Measurements from ENCODE around the gene IFT27.

Gene IFT27

GRCh38 chr22:36767035-36767775 is 8.7 kb downstream of the IFT27 start:
- Histone ChIP-seq H3K4me3 (ENCODE audit: low read length in 2 of 2) (no peak overlapping the region), H2BK5ac (ENCODE audit: low read length) (no peak overlapping the region), H3K79me1 (ENCODE audit: low read depth, low read length) (no peaks in the 10 kb centered on the region), H3K14ac (ENCODE audit: low read length) (no peak overlapping the region), H2AFZ (ENCODE audit: low read length) (no peak overlapping the region), H2BK12ac (ENCODE audit: low read length) (no peak overlapping the region), H3K23ac (ENCODE audit: low read depth, low read length, poor library complexity) (no peak overlapping the region), H3K4me2 (ENCODE audit: insufficient read depth, low read length, poor library complexity, severe bottlenecking) (no peak overlapping the region), H3K27ac (replicated peaks; ENCODE audit: low read length) (no peak overlapping the region), H2AK5ac (ENCODE audit: low read depth, low read length) (no peak overlapping the region), H3K27me3 (ENCODE audit: control insufficient read depth in 3 of 3, insufficient read depth in 3 of 3, low read depth in 1 of 3, low read length in 3 of 3) (no peaks in the 10 kb centered on the region), H3K18ac (ENCODE audit: low read length) (no peak overlapping the region), H3K9me3 (replicated peaks in 1 of 2; ENCODE audit: control insufficient read depth in 2 of 2, insufficient read depth in 1 of 2, low read depth in 1 of 2, low read length in 2 of 2) (no peaks in the 10 kb centered on the region), H3K4me1 (ENCODE audit: control insufficient read depth in 2 of 2, insufficient read depth in 1 of 2, low read depth in 1 of 2, low read length in 2 of 2) (peaks cover 4 to 10% of the 10 kb centered on the region in 2 donors), H4K91ac (ENCODE audit: low read depth, low read length, poor library complexity) (no peak overlapping the region), H3K4ac (ENCODE audit: low read length) (no peak overlapping the region), H3K36me3 (replicated peaks in 1 of 2; ENCODE audit: control insufficient read depth in 2 of 2, insufficient read depth in 2 of 2, low read length in 2 of 2) (peaks cover 27 to 70% of the 10 kb centered on the region in 2 donors), H2BK15ac (ENCODE audit: low read length) (no peak overlapping the region), H3K9ac (ENCODE audit: low read depth, low read length, poor library complexity) (no peak overlapping the region), H2BK120ac (ENCODE audit: low read depth, low read length) (no peak overlapping the region), H4K8ac (ENCODE audit: low read depth, low read length) (no peak overlapping the region)
- no peak for DNase-seq (ENCODE audit: low spot score)
- WGBS, 2 donors (ENCODE audit: extremely low coverage in 2 of 2, insufficient read length in 2 of 2, insufficient replicate concordance in 1 of 2) = no CpG with 5 or more reads among the region's 10 CpGs

- H4K8ac ChIP-seq (ENCODE audit: low read depth, low read length) = no peak overlapping the region
- H3K36me3 ChIP-seq (replicated peaks in 1 of 2; ENCODE audit: control insufficient read depth in 2 of 2, insufficient read depth in 2 of 2, low read length in 2 of 2) = peaks cover 30 to 68% of the 10 kb centered on the region in 2 donors
- no peak overlapping the region for H3K4me3 ChIP-seq (ENCODE audit: low read length in 2 of 2)
- H3K18ac ChIP-seq (ENCODE audit: low read length) = no peak overlapping the region
- H3K9me3 ChIP-seq (replicated peaks in 1 of 2; ENCODE audit: control insufficient read depth in 2 of 2, insufficient read depth in 1 of 2, low read depth in 1 of 2, low read length in 2 of 2) = no peaks in the 10 kb centered on the region
- H2BK15ac ChIP-seq (ENCODE audit: low read length) = no peak overlapping the region
- H3K4me1 ChIP-seq (ENCODE audit: control insufficient read depth in 2 of 2, insufficient read depth in 1 of 2, low read depth in 1 of 2, low read length in 2 of 2) = peaks cover 4 to 8% of the 10 kb centered on the region in 2 donors
- H3K27ac ChIP-seq (replicated peaks; ENCODE audit: low read length) = no peak overlapping the region
- H3K27me3 ChIP-seq (ENCODE audit: control insufficient read depth in 3 of 3, insufficient read depth in 3 of 3, low read depth in 1 of 3, low read length in 3 of 3) = no peaks in the 10 kb centered on the region
- no peak overlapping the region for H3K23ac ChIP-seq (ENCODE audit: low read depth, low read length, poor library complexity)
- no peaks in the 10 kb centered on the region for H3K79me1 ChIP-seq (ENCODE audit: low read depth, low read length)
- no peak overlapping the region for H2BK12ac ChIP-seq (ENCODE audit: low read length)
- no peak overlapping the region for H2AFZ ChIP-seq (ENCODE audit: low read length)
- no peak overlapping the region for H2AK5ac ChIP-seq (ENCODE audit: low read depth, low read length)
- no peak overlapping the region for H3K14ac ChIP-seq (ENCODE audit: low read length)
- H2BK5ac ChIP-seq (ENCODE audit: low read length) = no peak overlapping the region
- H3K4ac ChIP-seq (ENCODE audit: low read length) = no peak overlapping the region
- no peak overlapping the region for H3K4me2 ChIP-seq (ENCODE audit: insufficient read depth, low read length, poor library complexity, severe bottlenecking)
- peak overlapping the region; percentile 26 for H3K9ac ChIP-seq (ENCODE audit: low read depth, low read length, poor library complexity)
- H4K91ac ChIP-seq (ENCODE audit: low read depth, low read length, poor library complexity) = no peak overlapping the region
- H2BK120ac ChIP-seq (ENCODE audit: low read depth, low read length) = no peak overlapping the region
- no CpG with 5 or more reads among the region's 11 CpGs for WGBS, 2 donors (ENCODE audit: extremely low coverage in 2 of 2, insufficient read length in 2 of 2, insufficient replicate concordance in 1 of 2)
- no peak for DNase-seq (ENCODE audit: low spot score)
Observed at GRCh38 chr22:36765943-36766450, 9.9 kb downstream of the IFT27 start.

GRCh38 chr22:36765131-36765942 is 10.6 kb downstream of the IFT27 start:
- Histone ChIP-seq H3K4me3 (ENCODE audit: low read length in 2 of 2) (no peak overlapping the region), H2AK5ac (ENCODE audit: low read depth, low read length) (no peak overlapping the region), H4K8ac (ENCODE audit: low read depth, low read length) (no peak overlapping the region), H3K4me2 (ENCODE audit: insufficient read depth, low read length, poor library complexity, severe bottlenecking) (no peak overlapping the region), H3K9me3 (replicated peaks in 1 of 2; ENCODE audit: control insufficient read depth in 2 of 2, insufficient read depth in 1 of 2, low read depth in 1 of 2, low read length in 2 of 2) (no peaks in the 10 kb centered on the region), H3K27me3 (ENCODE audit: control insufficient read depth in 3 of 3, insufficient read depth in 3 of 3, low read depth in 1 of 3, low read length in 3 of 3) (no peaks in the 10 kb centered on the region), H3K18ac (ENCODE audit: low read length) (no peak overlapping the region), H2BK5ac (ENCODE audit: low read length) (no peak overlapping the region), H3K27ac (replicated peaks; ENCODE audit: low read length) (no peak overlapping the region), H3K9ac (ENCODE audit: low read depth, low read length, poor library complexity) (peak overlapping the region; percentile 68), H2BK12ac (ENCODE audit: low read length) (no peak overlapping the region), H3K4me1 (ENCODE audit: control insufficient read depth in 2 of 2, insufficient read depth in 1 of 2, low read depth in 1 of 2, low read length in 2 of 2) (peaks cover 0 to 2% of the 10 kb centered on the region in 2 donors), H3K14ac (ENCODE audit: low read length) (no peak overlapping the region), H4K91ac (ENCODE audit: low read depth, low read length, poor library complexity) (no peak overlapping the region), H3K4ac (ENCODE audit: low read length) (no peak overlapping the region), H2BK15ac (ENCODE audit: low read length) (no peak overlapping the region), H2BK120ac (ENCODE audit: low read depth, low read length) (no peak overlapping the region), H3K23ac (ENCODE audit: low read depth, low read length, poor library complexity) (no peak overlapping the region), H2AFZ (ENCODE audit: low read length) (no peak overlapping the region), H3K79me1 (ENCODE audit: low read depth, low read length) (no peaks in the 10 kb centered on the region), H3K36me3 (replicated peaks in 1 of 2; ENCODE audit: control insufficient read depth in 2 of 2, insufficient read depth in 2 of 2, low read length in 2 of 2) (peaks cover 30 to 74% of the 10 kb centered on the region in 2 donors)
- DNase-seq (ENCODE audit: low spot score) = no peak
- no CpG with 5 or more reads among the region's 17 CpGs for WGBS, 2 donors (ENCODE audit: extremely low coverage in 2 of 2, insufficient read length in 2 of 2, insufficient replicate concordance in 1 of 2)

- Histone ChIP-seq H4K91ac (ENCODE audit: low read depth, low read length, poor library complexity) (no peak overlapping the region), H3K9ac (ENCODE audit: low read depth, low read length, poor library complexity) (no peak overlapping the region), H3K4me3 (ENCODE audit: low read length in 2 of 2) (no peak overlapping the region), H3K27me3 (ENCODE audit: control insufficient read depth in 3 of 3, insufficient read depth in 3 of 3, low read depth in 1 of 3, low read length in 3 of 3) (no peaks in the 10 kb centered on the region), H3K4me1 (ENCODE audit: control insufficient read depth in 2 of 2, insufficient read depth in 1 of 2, low read depth in 1 of 2, low read length in 2 of 2) (no peaks in the 10 kb centered on the region), H3K9me3 (replicated peaks in 1 of 2; ENCODE audit: control insufficient read depth in 2 of 2, insufficient read depth in 1 of 2, low read depth in 1 of 2, low read length in 2 of 2) (no peaks in the 10 kb centered on the region), H3K14ac (ENCODE audit: low read length) (no peak overlapping the region), H3K36me3 (replicated peaks in 1 of 2; ENCODE audit: control insufficient read depth in 2 of 2, insufficient read depth in 2 of 2, low read length in 2 of 2) (peaks cover 30 to 75% of the 10 kb centered on the region in 2 donors), H3K18ac (ENCODE audit: low read length) (no peak overlapping the region), H2AK5ac (ENCODE audit: low read depth, low read length) (no peak overlapping the region), H3K79me1 (ENCODE audit: low read depth, low read length) (no peaks in the 10 kb centered on the region), H2BK120ac (ENCODE audit: low read depth, low read length) (no peak overlapping the region), H2BK15ac (ENCODE audit: low read length) (no peak overlapping the region), H3K4me2 (ENCODE audit: insufficient read depth, low read length, poor library complexity, severe bottlenecking) (no peak overlapping the region), H2BK5ac (ENCODE audit: low read length) (no peak overlapping the region), H3K27ac (replicated peaks; ENCODE audit: low read length) (no peak overlapping the region), H2AFZ (ENCODE audit: low read length) (no peak overlapping the region), H2BK12ac (ENCODE audit: low read length) (no peak overlapping the region), H3K4ac (ENCODE audit: low read length) (no peak overlapping the region), H3K23ac (ENCODE audit: low read depth, low read length, poor library complexity) (no peak overlapping the region), H4K8ac (ENCODE audit: low read depth, low read length) (no peak overlapping the region)
- WGBS, 2 donors (ENCODE audit: extremely low coverage in 2 of 2, insufficient read length in 2 of 2, insufficient replicate concordance in 1 of 2) = no CpG with 5 or more reads among the region's 6 CpGs
- no peak for DNase-seq (ENCODE audit: low spot score)
Observed at GRCh38 chr22:36764641-36765040, 11.3 kb downstream of the IFT27 start.
